Measurements from ENCODE around the gene KRTAP5-1.

The KRTAP5-1 gene

GRCh38 chr11:1570896-1571759 lies 14.0 kb downstream of the KRTAP5-1 start:
- no peak for DNase-seq

- DNase-seq, result no peak
These were observed 14.6 kb downstream of the KRTAP5-1 start for GRCh38 chr11:1570531-1570895.

- no peak for DNase-seq
These were observed 15.1 kb downstream of the KRTAP5-1 start for GRCh38 chr11:1570001-1570453.

- DNase-seq, result no peak
These were observed 15.8 kb downstream of the KRTAP5-1 start for GRCh38 chr11:1569251-1569780.

GRCh38 chr11:1568441-1568911 lies 16.6 kb downstream of the KRTAP5-1 start:
- peak; percentile 14 for DNase-seq

- DNase-seq, result no peak
These were observed 17.4 kb downstream of the KRTAP5-1 start for GRCh38 chr11:1567721-1568100.

GRCh38 chr11:1567052-1567720 lies 17.9 kb downstream of the KRTAP5-1 start:
- DNase-seq, result no peak

- DNase-seq, result no peak
These were observed 18.6 kb downstream of the KRTAP5-1 start for GRCh38 chr11:1566381-1567051.

GRCh38 chr11:1565904-1566247 lies 19.2 kb downstream of the KRTAP5-1 start:
- no peak for DNase-seq

GRCh38 chr11:1565173-1565903 lies 19.7 kb downstream of the KRTAP5-1 start:
- DNase-seq, result no peak

- DNase-seq, result peak; percentile 50
These were observed 20.4 kb downstream of the KRTAP5-1 start for GRCh38 chr11:1564535-1565172.

- peak; percentile 39 for DNase-seq
These were observed 21.2 kb downstream of the KRTAP5-1 start for GRCh38 chr11:1563697-1564534.

GRCh38 chr11:1563149-1563638 lies 21.9 kb downstream of the KRTAP5-1 start:
- no peak for DNase-seq

GRCh38 chr11:1562469-1563148 lies 22.5 kb downstream of the KRTAP5-1 start:
- no peak for DNase-seq

- no peak for DNase-seq
These were observed 23.1 kb downstream of the KRTAP5-1 start for GRCh38 chr11:1561955-1562354.

GRCh38 chr11:1561266-1561665 lies 23.8 kb downstream of the KRTAP5-1 start:
- DNase-seq, result no peak

GRCh38 chr11:1560649-1561251 lies 24.3 kb downstream of the KRTAP5-1 start:
- no peak for DNase-seq

- no peak for DNase-seq
These were observed 25.0 kb downstream of the KRTAP5-1 start for GRCh38 chr11:1560002-1560648.
